ENCODE data around the gene MISP3.

MISP3 gene

GRCh38 chr19:14119644-14120496, 47.3 kb downstream of the MISP3 start:
- no peak for DNase-seq (ENCODE audit: low read depth in 2 of 2)

GRCh38 chr19:14120497-14120780, 47.9 kb downstream of the MISP3 start:
- DNase-seq (ENCODE audit: low read depth in 2 of 2), result no peak

DNA sequence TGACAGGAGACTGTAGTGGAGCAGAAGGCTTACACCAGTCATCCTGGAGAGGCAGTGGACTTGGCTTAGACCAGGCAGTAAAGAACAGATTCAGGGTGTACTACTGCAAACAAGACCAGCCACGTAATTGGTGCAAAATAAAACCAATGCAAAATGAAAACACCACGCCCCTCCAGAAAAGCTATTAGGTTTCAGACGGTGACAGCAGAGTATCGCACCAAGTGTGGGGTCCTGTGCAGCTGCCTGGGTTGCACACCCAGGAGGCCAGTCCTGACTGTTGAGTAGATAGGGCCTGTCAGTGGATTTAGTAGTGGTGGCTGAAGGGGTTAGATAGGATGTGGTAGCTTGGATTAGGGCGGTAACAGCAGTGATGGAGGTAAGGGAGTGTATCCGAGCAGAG, 50.3 kb downstream of the MISP3 start:
- no peak for DNase-seq (ENCODE audit: low read depth in 2 of 2)
